ENCODE data around the gene GDPD5. TPM values are rescaled to one million over a fixed set of nuclear protein-coding genes. Genes with fewer than 3 reads are reported as not detected.
A peak's percentile ranks its signal among the peaks of the same experiment; 100 is the strongest.

The GDPD5 gene
- total RNA-seq, 1 donor from 2014 or later = 36.6 TPM

GRCh38 chr11:75453916-75454655 is 71.7 kb downstream of the GDPD5 start:
- intact Hi-C loops (cut with DNase I) = no loop called here
- H3K27ac ChIP-seq = no peak overlapping the region
- H3K27me3 ChIP-seq = no peaks in the 10 kb centered on the region
- H3K9me3 ChIP-seq = no peaks in the 10 kb centered on the region
- no peaks in the 10 kb centered on the region for H3K36me3 ChIP-seq
- TF ChIP-seq POLR2A (IDR thresholded peaks at IDR 0.05) = no peak
- no peak for TF ChIP-seq CTCF (IDR thresholded peaks at IDR 0.05)
- TF ChIP-seq POLR2AphosphoS5 (IDR thresholded peaks at IDR 0.05; ENCODE audit: insufficient read depth in 1 of 2, low read depth in 1 of 2) = no peak
- DNase-seq (ENCODE audit: extremely low spot score in 2 of 2) = no peak
- H3K4me1 ChIP-seq = peaks cover 8% of the 10 kb centered on the region
- H3K4me3 ChIP-seq = no peak overlapping the region

- intact Hi-C loops (cut with DNase I) = no loop called here
- H3K4me3 ChIP-seq = no peak overlapping the region
- no peak for DNase-seq (ENCODE audit: extremely low spot score in 2 of 2)
- no peaks in the 10 kb centered on the region for H3K27me3 ChIP-seq
- no peak overlapping the region for H3K27ac ChIP-seq
- no peaks in the 10 kb centered on the region for H3K36me3 ChIP-seq
- no peaks in the 10 kb centered on the region for H3K9me3 ChIP-seq
- TF ChIP-seq CTCF (IDR thresholded peaks at IDR 0.05) (peak in 1 of 3 experiments; percentile 20), POLR2AphosphoS5 (IDR thresholded peaks at IDR 0.05; ENCODE audit: insufficient read depth in 1 of 2, low read depth in 1 of 2) (no peak), POLR2A (IDR thresholded peaks at IDR 0.05) (no peak)
- peaks cover 8% of the 10 kb centered on the region for H3K4me1 ChIP-seq
Observed at GRCh38 chr11:75450826-75451821, 74.6 kb downstream of the GDPD5 start.

GRCh38 chr11:75450236-75450635 is 75.5 kb downstream of the GDPD5 start:
- Histone ChIP-seq H3K27ac (no peak overlapping the region), H3K4me1 (peaks cover 8% of the 10 kb centered on the region), H3K4me3 (no peak overlapping the region), H3K9me3 (no peaks in the 10 kb centered on the region), H3K27me3 (no peaks in the 10 kb centered on the region), H3K36me3 (no peaks in the 10 kb centered on the region)
- no peak for TF ChIP-seq POLR2AphosphoS5 (IDR thresholded peaks at IDR 0.05; ENCODE audit: insufficient read depth in 1 of 2, low read depth in 1 of 2)
- TF ChIP-seq CTCF (IDR thresholded peaks at IDR 0.05) = no peak
- TF ChIP-seq POLR2A (IDR thresholded peaks at IDR 0.05) = no peak
- no peak for DNase-seq (ENCODE audit: extremely low spot score in 2 of 2)
- intact Hi-C loops (cut with DNase I) = no loop called here

- Histone ChIP-seq H3K9me3 (no peaks in the 10 kb centered on the region), H3K27me3 (no peaks in the 10 kb centered on the region), H3K36me3 (no peaks in the 10 kb centered on the region), H3K27ac (no peak overlapping the region), H3K4me1 (peaks cover 3% of the 10 kb centered on the region), H3K4me3 (no peak overlapping the region)
- DNase-seq (ENCODE audit: extremely low spot score in 2 of 2) = no peak
- no peak for TF ChIP-seq POLR2A (IDR thresholded peaks at IDR 0.05)
- no peak for TF ChIP-seq POLR2AphosphoS5 (IDR thresholded peaks at IDR 0.05; ENCODE audit: insufficient read depth in 1 of 2, low read depth in 1 of 2)
- no peak for TF ChIP-seq CTCF (IDR thresholded peaks at IDR 0.05)
- intact Hi-C loops (cut with DNase I) = no loop called here
Observed at GRCh38 chr11:75449776-75450175, 76.0 kb downstream of the GDPD5 start.

Measured in vagina (tissue), 2 donors.